Measurements from ENCODE around the gene MSANTD1. TPM values are rescaled to one million over a fixed set of nuclear protein-coding genes. Genes with fewer than 3 reads are reported as not detected.
A peak's percentile ranks its signal among the peaks of the same experiment; 100 is the strongest.

The MSANTD1 gene
- total RNA-seq, 1 donor from 2014 or later, result 1.2 TPM

GRCh38 chr4:3233391-3234071 is 15.4 kb upstream of the MSANTD1 start:
- no peaks in the 10 kb centered on the region for H3K27me3 Mint-ChIP-seq (ENCODE audit: low read depth)
- DNase-seq (ENCODE audit: low read depth, low spot score), result no peak
- peaks cover 5% of the 10 kb centered on the region for H3K9me3 Mint-ChIP-seq
- H3K27ac Mint-ChIP-seq (ENCODE audit: unreplicated experiment), result peak overlapping the region; percentile 5
- H3K4me3 Mint-ChIP-seq, result no peak overlapping the region
- no peaks in the 10 kb centered on the region for H3K4me1 Mint-ChIP-seq
- peaks cover 33% of the 10 kb centered on the region for H3K36me3 Mint-ChIP-seq (ENCODE audit: low read depth)
- no peak for TF ChIP-seq CTCF (conservative IDR thresholded peaks at IDR 0.05)

- no peak for TF ChIP-seq CTCF (conservative IDR thresholded peaks at IDR 0.05)
- DNase-seq (ENCODE audit: low read depth, low spot score), result no peak
- no peaks in the 10 kb centered on the region for H3K27me3 Mint-ChIP-seq (ENCODE audit: low read depth)
- peaks cover 26% of the 10 kb centered on the region for H3K36me3 Mint-ChIP-seq (ENCODE audit: low read depth)
- no peak overlapping the region for H3K27ac Mint-ChIP-seq (ENCODE audit: unreplicated experiment)
- H3K4me1 Mint-ChIP-seq, result no peaks in the 10 kb centered on the region
- peaks cover 2% of the 10 kb centered on the region for H3K9me3 Mint-ChIP-seq
- no peak overlapping the region for H3K4me3 Mint-ChIP-seq
These were observed 14.6 kb upstream of the MSANTD1 start for GRCh38 chr4:3234171-3235029.

GRCh38 chr4:3235030-3235345 is 14.0 kb upstream of the MSANTD1 start:
- no peak overlapping the region for H3K4me3 Mint-ChIP-seq
- H3K36me3 Mint-ChIP-seq (ENCODE audit: low read depth), result peaks cover 20% of the 10 kb centered on the region
- DNase-seq (ENCODE audit: low read depth, low spot score), result no peak
- H3K9me3 Mint-ChIP-seq, result no peaks in the 10 kb centered on the region
- H3K27me3 Mint-ChIP-seq (ENCODE audit: low read depth), result no peaks in the 10 kb centered on the region
- H3K27ac Mint-ChIP-seq (ENCODE audit: unreplicated experiment), result no peak overlapping the region
- no peaks in the 10 kb centered on the region for H3K4me1 Mint-ChIP-seq
- no peak for TF ChIP-seq CTCF (conservative IDR thresholded peaks at IDR 0.05)

- Mint-ChIP-seq H3K27ac (ENCODE audit: unreplicated experiment) (no peak overlapping the region), H3K36me3 (ENCODE audit: low read depth) (peaks cover 16% of the 10 kb centered on the region), H3K27me3 (ENCODE audit: low read depth) (no peaks in the 10 kb centered on the region), H3K9me3 (no peaks in the 10 kb centered on the region), H3K4me3 (no peak overlapping the region), H3K4me1 (no peaks in the 10 kb centered on the region)
- no peak for TF ChIP-seq CTCF (conservative IDR thresholded peaks at IDR 0.05)
- no peak for DNase-seq (ENCODE audit: low read depth, low spot score)
These were observed 13.4 kb upstream of the MSANTD1 start for GRCh38 chr4:3235581-3235980.

- Mint-ChIP-seq H3K4me3 (no peak overlapping the region), H3K27me3 (ENCODE audit: low read depth) (no peaks in the 10 kb centered on the region), H3K36me3 (ENCODE audit: low read depth) (peaks cover 12% of the 10 kb centered on the region), H3K4me1 (no peaks in the 10 kb centered on the region), H3K9me3 (no peaks in the 10 kb centered on the region), H3K27ac (ENCODE audit: unreplicated experiment) (no peak overlapping the region)
- no peak for TF ChIP-seq CTCF (conservative IDR thresholded peaks at IDR 0.05)
- no peak for DNase-seq (ENCODE audit: low read depth, low spot score)
These were observed 12.6 kb upstream of the MSANTD1 start for GRCh38 chr4:3236326-3236878.

Data from neural crest cell (in vitro differentiated cells).